GM12878 (cell line): ENCODE data around the gene ST7. TPM values are rescaled to one million over a fixed set of nuclear protein-coding genes. Genes with fewer than 3 reads are reported as not detected.
A peak's percentile ranks its signal among the peaks of the same experiment; 100 is the strongest.

ENCODE experiments used
- ATAC-seq: fragments of 200-7000 bp; cut with Tn5 transposase; 3 replicates; pipeline ENCODE4 v1.9.1; 2020; ENCODE audit warnings: mild to moderate bottlenecking, moderate library complexity
- BruUV-seq: library from RNA; stranded (reverse); fragments of 400-500 nt; replicated peaks from 2 replicates; lab custom pipeline; 2021; lab: Mats Ljungman, UMichigan
- CTCF ChIA-PET: fragments of 300-600 bp; sonication (Branson Sonifier 250); formaldehyde crosslinking; extraction: SDS; loops from one replicate; lab custom pipeline; 2021; ENCODE audit warnings: inconsistent platforms; lab: Yijun Ruan, JAX
- POLR2A ChIA-PET: fragments of 350-600 bp; formaldehyde crosslinking; extraction: SDS; loops from one replicate; lab custom pipeline; 2021; ENCODE audit warnings: inconsistent platforms; lab: Charles Lee
- RAD21 ChIA-PET: fragments of 300-600 bp; sonication (Branson Sonifier 250); formaldehyde crosslinking; loops from one replicate; lab custom pipeline; 2023; ENCODE audit warnings: antibody characterized with exemption; ENCODE audit not compliant: unreplicated experiment; lab: Charles Lee
- SMC1A ChIA-PET: fragments of 300-600 bp; sonication (Branson Sonifier 250); formaldehyde crosslinking; loops from one replicate; lab custom pipeline; 2023; ENCODE audit not compliant: unreplicated experiment, uncharacterized antibody; lab: Charles Lee
- DNase-seq: peaks from one replicate; pipeline ENCODE4 v3.0.0-alpha.2; 2011; ENCODE audit warnings: low read depth, low spot score
- FAIRE-seq: peaks from 3 replicates; lab custom pipeline; 2011; peaks lifted over from hg19 to GRCh38; lab: Jason Lieb, UNC
- H2AFZ ChIP-seq: 2 replicates; pipeline ENCODE4 v1.6.0; 2011; ENCODE audit warnings: low read depth, low read length, control low read depth; ENCODE audit not compliant: control insufficient read depth
- H3K27ac ChIP-seq: 2 replicates; pipeline ENCODE4 v1.5.1; 2011; ENCODE audit warnings: control low read depth; ENCODE audit not compliant: control insufficient read depth, insufficient read depth
- H3K27me3 ChIP-seq, 2 experiments: replicated peaks in 1 of 2; 2 replicates each; pipeline versions ENCODE4 v1.6.0 to v1.6.1; 2011; ENCODE audit warnings: low read length in 1 of 2; ENCODE audit not compliant: control insufficient read depth in 2 of 2, insufficient read depth in 2 of 2
- H3K36me3 ChIP-seq, 2 experiments: 2 replicates each; pipeline ENCODE4 v1.5.1; 2011; ENCODE audit warnings: low read length in 1 of 2; ENCODE audit not compliant: control insufficient read depth in 2 of 2, insufficient read depth in 2 of 2
- H3K4me1 ChIP-seq: 2 replicates; pipeline ENCODE4 v1.6.1; 2011; ENCODE audit warnings: mild to moderate bottlenecking, low read length, moderate library complexity, mixed read lengths; ENCODE audit not compliant: control insufficient read depth, insufficient read depth
- H3K4me2 ChIP-seq: 2 replicates; pipeline ENCODE4 v1.6.0; 2011; ENCODE audit warnings: control low read depth; ENCODE audit not compliant: control insufficient read depth, insufficient read depth
- H3K4me3 ChIP-seq: fragments of 200-600 bp; sonication (generic); 2 replicates; pipeline ENCODE4 v1.5.1; 2016
- H3K79me2 ChIP-seq: 2 replicates; pipeline ENCODE4 v1.6.0; 2011; ENCODE audit warnings: low read length; ENCODE audit not compliant: control insufficient read depth, insufficient read depth
- H3K9ac ChIP-seq: 2 replicates; pipeline ENCODE4 v1.8.0; 2011; ENCODE audit warnings: low read length, control low read depth, mixed read lengths; ENCODE audit not compliant: control insufficient read depth, insufficient read depth
- H3K9me3 ChIP-seq: replicated peaks from 3 replicates; pipeline ENCODE4 v1.5.1; 2011; ENCODE audit warnings: mild to moderate bottlenecking, low read length; ENCODE audit not compliant: control insufficient read depth, insufficient read depth
- H4K20me1 ChIP-seq: 2 replicates; pipeline ENCODE4 v1.6.0; 2011; ENCODE audit not compliant: control insufficient read depth, insufficient read depth
- ASH2L ChIP-seq: fragments of 300-600, 200-600 bp; sonication (generic); IDR thresholded peaks from 2 replicates; pipeline ENCODE4 v1.6.1; 2017; ENCODE audit warnings: low read depth, mild to moderate bottlenecking, borderline replicate concordance
- CEBPB ChIP-seq, 2 experiments: fragments of 150-350 bp in 1 of 2; IDR thresholded peaks; 2 replicates each; pipeline ENCODE4 v1.6.1; 2012 to 2014; ENCODE audit warnings: low read depth in 2 of 2, low read length in 2 of 2, borderline replicate concordance in 1 of 2, inconsistent platforms in 1 of 2
- KDM1A ChIP-seq: fragments of 200-600 bp; sonication (generic); IDR thresholded peaks from 2 replicates; pipeline ENCODE4 v1.6.1; 2016; ENCODE audit warnings: borderline replicate concordance
- MXI1 ChIP-seq: fragments of 150-350 bp; IDR thresholded peaks from 2 replicates; pipeline ENCODE4 v1.6.1; 2011; ENCODE audit warnings: low read depth, mild to moderate bottlenecking, inconsistent platforms, low read length, improper control_type of control experiment
- NR2C1 ChIP-seq: fragments of 450-650 bp; IDR thresholded peaks from 2 replicates; pipeline ENCODE4 v1.6.1; 2017; ENCODE audit warnings: antibody characterized with exemption, mild to moderate bottlenecking, moderate library complexity
- PML ChIP-seq: IDR thresholded peaks from 2 replicates; pipeline ENCODE4 v1.6.1; 2012; ENCODE audit warnings: low read length, inconsistent platforms
- RAD21 ChIP-seq: IDR thresholded peaks from 2 replicates; pipeline ENCODE4 v1.6.1; 2011; ENCODE audit warnings: mild to moderate bottlenecking, low read depth, low read length, moderate library complexity; ENCODE audit not compliant: insufficient read depth
- RBBP5 ChIP-seq: fragments of 200-600 bp; sonication (generic); conservative IDR thresholded peaks from 2 replicates; pipeline ENCODE4 v1.6.1; 2016
- RELA ChIP-seq: fragments of 450-650 bp; IDR thresholded peaks from 2 replicates; pipeline ENCODE4 v1.8.0; 2014; ENCODE audit warnings: borderline replicate concordance; ENCODE audit not compliant: partially characterized antibody
- ZNF274 ChIP-seq: IDR thresholded peaks from one replicate; pipeline ENCODE4 v1.8.0; 2011; ENCODE audit not compliant: insufficient read length, insufficient read depth
- WGBS: methylation state at CpG from one replicate; pipeline ENCODE4 v1.1.6; 2016; ENCODE audit warnings: low lambda C conversion rate; ENCODE audit not compliant: insufficient replicate concordance, insufficient coverage; ENCODE audit errors: missing lambda C conversion rate; 5-methylcytosine and 5-hydroxymethylcytosine counted together
- in situ Hi-C: fragments of 300-500 bp; cut with MboI; formaldehyde crosslinking; loops from 9 replicates; pipeline ENCODE4 v1.14.3; 2018; ENCODE audit warnings: mixed read lengths
- intact Hi-C: fragments of 100-400 bp; cut with micrococcal nuclease; formaldehyde crosslinking; loops from one replicate; pipeline ENCODE4 v1.14.2; 2022; ENCODE audit not compliant: unreplicated experiment
- polyA plus RNA-seq, 11 experiments: library from polyadenylated mRNA; depleted of rRNA in 4 of 11; unstranded in 6 of 11; stranded (reverse) in 5 of 11; fragments of >200 nt; fragmentation: Nextera tagmentation in 4 of 11; fragmentation: Illumina TruSeq in 1 of 11; extraction: Ambion mirVana in 4 of 11; extraction: Trizol in 1 of 11; gene quantifications; 1 replicate in 1 of 11; 2 replicates in 10 of 11; pipeline versions ENCODE4 v1.2.1 to v1.2.3, GENCODE V29; 2011 to 2016; ENCODE audit warnings: inconsistent platforms in 2 of 11, missing spikeins in 2 of 11, low read depth in 1 of 11
- total RNA-seq, 4 experiments: library from RNA; depleted of rRNA in 3 of 4; stranded (reverse); fragments of >200 nt in 3 of 4; fragmentation: Illumina TruSeq in 1 of 4; extraction: Trizol in 1 of 4; gene quantifications; 2 replicates each; pipeline versions ENCODE4 v1.2.1 to v1.2.3, GENCODE V29; 2013 to 2021
- TF ChIP-seq, protein P1 (sequence below): IDR thresholded peaks from 2 replicates; pipeline ENCODE4 v1.6.1; 2012; ENCODE audit warnings: low read depth, low read length, improper control_type of control experiment
- TF ChIP-seq, protein P2 (sequence below): fragments of 450-650 bp; IDR thresholded peaks from 2 replicates; pipeline ENCODE4 v1.6.1; 2017; ENCODE audit warnings: mild to moderate bottlenecking
- TF ChIP-seq, protein P3 (sequence below): fragments of 450-650 bp; IDR thresholded peaks from 2 replicates; pipeline ENCODE4 v1.6.1; 2016; ENCODE audit warnings: mild to moderate bottlenecking
- TF ChIP-seq, protein P4 (sequence below): IDR thresholded peaks from 2 replicates; pipeline ENCODE4 v1.6.1; 2011; ENCODE audit warnings: mild to moderate bottlenecking, low read depth, low read length, moderate library complexity; ENCODE audit not compliant: insufficient replicate concordance

Gene ST7
- total and polyA plus RNA-seq, 10 of the 15 experiments (the other 5 are each of a cell fraction or from before 2014, with no cell fraction given): 27.7 to 76.4 (median 53.6) TPM

DNA sequence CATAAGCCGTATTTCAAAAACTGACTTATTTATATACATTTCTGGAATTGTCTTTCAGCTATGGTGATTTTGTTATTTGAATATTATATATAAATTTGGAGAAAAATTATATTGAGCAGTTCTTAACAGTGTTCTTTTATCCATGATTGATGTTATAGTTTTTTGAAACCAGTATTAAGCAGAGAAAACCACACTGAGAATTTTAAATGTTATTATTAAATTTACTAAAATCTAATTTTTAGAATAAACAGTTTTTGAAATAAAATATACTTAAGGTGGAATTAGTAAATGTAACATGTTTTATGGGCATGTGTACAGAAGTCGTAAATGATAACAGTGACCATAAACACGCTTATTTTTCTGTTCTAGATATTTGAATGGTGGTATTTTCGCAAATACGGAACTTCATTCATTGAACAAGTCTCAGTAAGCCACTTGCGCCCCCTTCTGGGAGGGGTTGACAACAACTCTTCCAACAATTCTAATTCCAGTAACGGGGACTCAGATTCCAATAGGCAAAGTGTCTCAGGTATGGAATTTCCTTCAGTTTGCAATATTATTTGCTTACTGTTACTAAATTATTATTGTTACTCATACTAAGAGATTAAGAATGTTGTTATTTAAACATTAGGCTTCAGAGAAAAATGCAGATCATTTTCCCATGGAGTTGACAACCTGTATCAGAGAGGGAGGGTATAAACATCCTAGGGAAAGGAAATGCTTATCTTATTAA is 166.1 kb downstream of the ST7 start:
- ChIA-PET SMC1A (interaction anchor here (0.7 to 15.4 kb wide), 18 partner anchors 7 to 190 kb away, joined by 3 to 527 read pairs (median 5); no protein-coding TSS in a partner anchor), POLR2A (interaction anchor here (0.8 to 1.2 kb wide), 3 partner anchors 9 to 131 kb away, joined by 3 to 4 read pairs (median 3); no protein-coding TSS in a partner anchor), RAD21 (interaction anchor here (0.8 to 16.7 kb wide), 14 partner anchors 9 to 189 kb away, joined by 3 to 379 read pairs (median 4); no protein-coding TSS in a partner anchor), CTCF (interaction anchor here (0.7 to 16.7 kb wide), 23 partner anchors 7 to 189 kb away, joined by 3 to 827 read pairs (median 5); partner anchors contain the start of gene ST7)
- Histone ChIP-seq H3K79me2 (peaks cover 1% of the 10 kb centered on the region), H3K9ac (no peak overlapping the region), H2AFZ (no peak overlapping the region), H3K27me3 (no peaks in the 10 kb centered on the region), H3K4me3 (no peak overlapping the region), H3K4me2 (no peak overlapping the region), H3K4me1 (peaks cover 3% of the 10 kb centered on the region), H4K20me1 (no peaks in the 10 kb centered on the region), H3K36me3 (peaks cover 0 to 6% of the 10 kb centered on the region in 2 experiments; a peak in 2 of 4 replicates), H3K9me3 (no peaks in the 10 kb centered on the region), H3K27ac (no peak overlapping the region)
- peak; percentile 75 for ATAC-seq
- WGBS: 16% methylated on average over 7 of the region's 7 CpGs
- peak; percentile 33 for DNase-seq
- intact Hi-C loops: loop anchor here (1.0 kb wide), 2 partner anchors 131 to 188 kb away; no protein-coding TSS in a partner anchor
- no peak for FAIRE-seq
- no TSS peak for BruUV-seq
- in situ Hi-C loops: loop anchor here (10.0 kb wide), 1 partner anchor 65 kb away; no protein-coding TSS in a partner anchor
- TF ChIP-seq NR2C1 (no peak), RAD21 (peak; percentile 97), ASH2L (no peak), CEBPB (IDR thresholded peaks at IDR 0.05; ENCODE audit: borderline replicate concordance in 1 of 2, low read depth in 2 of 2, low read length in 2 of 2) (no peak), PML (no peak), MXI1 (no peak), ZNF274 (no peak), RELA (no peak), RBBP5 (no peak), KDM1A (no peak)
- TF ChIP-seq, protein P1, sequence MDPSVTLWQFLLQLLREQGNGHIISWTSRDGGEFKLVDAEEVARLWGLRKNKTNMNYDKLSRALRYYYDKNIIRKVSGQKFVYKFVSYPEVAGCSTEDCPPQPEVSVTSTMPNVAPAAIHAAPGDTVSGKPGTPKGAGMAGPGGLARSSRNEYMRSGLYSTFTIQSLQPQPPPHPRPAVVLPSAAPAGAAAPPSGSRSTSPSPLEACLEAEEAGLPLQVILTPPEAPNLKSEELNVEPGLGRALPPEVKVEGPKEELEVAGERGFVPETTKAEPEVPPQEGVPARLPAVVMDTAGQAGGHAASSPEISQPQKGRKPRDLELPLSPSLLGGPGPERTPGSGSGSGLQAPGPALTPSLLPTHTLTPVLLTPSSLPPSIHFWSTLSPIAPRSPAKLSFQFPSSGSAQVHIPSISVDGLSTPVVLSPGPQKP: no peak
- TF ChIP-seq, protein P2, sequence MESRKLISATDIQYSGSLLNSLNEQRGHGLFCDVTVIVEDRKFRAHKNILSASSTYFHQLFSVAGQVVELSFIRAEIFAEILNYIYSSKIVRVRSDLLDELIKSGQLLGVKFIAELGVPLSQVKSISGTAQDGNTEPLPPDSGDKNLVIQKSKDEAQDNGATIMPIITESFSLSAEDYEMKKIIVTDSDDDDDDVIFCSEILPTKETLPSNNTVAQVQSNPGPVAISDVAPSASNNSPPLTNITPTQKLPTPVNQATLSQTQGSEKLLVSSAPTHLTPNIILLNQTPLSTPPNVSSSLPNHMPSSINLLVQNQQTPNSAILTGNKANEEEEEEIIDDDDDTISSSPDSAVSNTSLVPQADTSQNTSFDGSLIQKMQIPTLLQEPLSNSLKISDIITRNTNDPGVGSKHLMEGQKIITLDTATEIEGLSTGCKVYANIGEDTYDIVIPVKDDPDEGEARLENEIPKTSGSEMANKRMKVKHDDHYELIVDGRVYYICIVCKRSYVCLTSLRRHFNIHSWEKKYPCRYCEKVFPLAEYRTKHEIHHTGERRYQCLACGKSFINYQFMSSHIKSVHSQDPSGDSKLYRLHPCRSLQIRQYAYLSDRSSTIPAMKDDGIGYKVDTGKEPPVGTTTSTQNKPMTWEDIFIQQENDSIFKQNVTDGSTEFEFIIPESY: no peak
- TF ChIP-seq, protein P3, sequence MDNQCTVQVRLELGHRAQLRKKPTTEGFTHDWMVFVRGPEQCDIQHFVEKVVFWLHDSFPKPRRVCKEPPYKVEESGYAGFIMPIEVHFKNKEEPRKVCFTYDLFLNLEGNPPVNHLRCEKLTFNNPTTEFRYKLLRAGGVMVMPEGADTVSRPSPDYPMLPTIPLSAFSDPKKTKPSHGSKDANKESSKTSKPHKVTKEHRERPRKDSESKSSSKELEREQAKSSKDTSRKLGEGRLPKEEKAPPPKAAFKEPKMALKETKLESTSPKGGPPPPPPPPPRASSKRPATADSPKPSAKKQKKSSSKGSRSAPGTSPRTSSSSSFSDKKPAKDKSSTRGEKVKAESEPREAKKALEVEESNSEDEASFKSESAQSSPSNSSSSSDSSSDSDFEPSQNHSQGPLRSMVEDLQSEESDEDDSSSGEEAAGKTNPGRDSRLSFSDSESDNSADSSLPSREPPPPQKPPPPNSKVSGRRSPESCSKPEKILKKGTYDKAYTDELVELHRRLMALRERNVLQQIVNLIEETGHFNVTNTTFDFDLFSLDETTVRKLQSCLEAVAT: no peak
- TF ChIP-seq, protein P4, sequence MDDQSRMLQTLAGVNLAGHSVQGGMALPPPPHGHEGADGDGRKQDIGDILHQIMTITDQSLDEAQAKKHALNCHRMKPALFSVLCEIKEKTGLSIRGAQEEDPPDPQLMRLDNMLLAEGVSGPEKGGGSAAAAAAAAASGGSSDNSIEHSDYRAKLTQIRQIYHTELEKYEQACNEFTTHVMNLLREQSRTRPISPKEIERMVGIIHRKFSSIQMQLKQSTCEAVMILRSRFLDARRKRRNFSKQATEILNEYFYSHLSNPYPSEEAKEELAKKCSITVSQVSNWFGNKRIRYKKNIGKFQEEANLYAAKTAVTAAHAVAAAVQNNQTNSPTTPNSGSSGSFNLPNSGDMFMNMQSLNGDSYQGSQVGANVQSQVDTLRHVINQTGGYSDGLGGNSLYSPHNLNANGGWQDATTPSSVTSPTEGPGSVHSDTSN: no peak
